NCI-H187 treated with DMSO at 0.1 percent for 48 hours (cell line): ENCODE results near the gene NOS2.
"Not testable (repeated sequence)": the region's sequence is repeated elsewhere in the genome, so short reads cannot be mapped to it uniquely, and the experiment has no call there.

Source experiments
- DNase-seq: peaks from one replicate; lab custom pipeline; 2025; lab: John Stamatoyannopoulos, UW

The NOS2 gene

GRCh38 chr17:27783440-27784350, 16.6 kb downstream of the NOS2 start:
- no peak for DNase-seq

GRCh38 chr17:27782791-27783206, 17.5 kb downstream of the NOS2 start:
- no peak for DNase-seq

- DNase-seq: no peak
These were observed 19.4 kb downstream of the NOS2 start for GRCh38 chr17:27780828-27781404.

- no peak for DNase-seq
These were observed 20.1 kb downstream of the NOS2 start for GRCh38 chr17:27780092-27780827.

- no peak for DNase-seq
These were observed 22.1 kb downstream of the NOS2 start for GRCh38 chr17:27778183-27778582.

- DNase-seq: no peak
These were observed 23.3 kb downstream of the NOS2 start for GRCh38 chr17:27776882-27777624.

- DNase-seq: no peak
These were observed 28.7 kb downstream of the NOS2 start for GRCh38 chr17:27771586-27771985.

GRCh38 chr17:27770877-27771276, 29.5 kb downstream of the NOS2 start:
- no peak for DNase-seq

GRCh38 chr17:27768858-27769410, 31.4 kb downstream of the NOS2 start:
- DNase-seq: no peak

- DNase-seq: no peak
These were observed 33.9 kb downstream of the NOS2 start for GRCh38 chr17:27766438-27766837.

- DNase-seq: no peak
These were observed 35.0 kb downstream of the NOS2 start for GRCh38 chr17:27765353-27765752.

GRCh38 chr17:27764589-27764988, 35.7 kb downstream of the NOS2 start:
- DNase-seq: no peak

GRCh38 chr17:27762527-27763305, 37.6 kb downstream of the NOS2 start:
- DNase-seq: no peak

GRCh38 chr17:27760931-27761330, 39.4 kb downstream of the NOS2 start:
- DNase-seq: not testable (repeated sequence)

- DNase-seq: no peak
These were observed 40.1 kb downstream of the NOS2 start for GRCh38 chr17:27760069-27760885.

- DNase-seq: no peak
These were observed 40.8 kb downstream of the NOS2 start for GRCh38 chr17:27759528-27759927.

GRCh38 chr17:27756467-27757371, 43.6 kb downstream of the NOS2 start:
- no peak for DNase-seq

GRCh38 chr17:27755706-27756466, 44.4 kb downstream of the NOS2 start:
- DNase-seq: no peak
